DMS114 treated with DMSO at 0.1 percent for 48 hours (cell line): Measurements from ENCODE around the gene TMEM59.

Experiments used
- DNase-seq: peaks from one replicate; lab custom pipeline; 2025; ENCODE audit not compliant: unreplicated experiment; lab: John Stamatoyannopoulos, UW

TMEM59 gene

GRCh38 chr1:53986458-53986857 is 66.5 kb downstream of the TMEM59 start:
- DNase-seq = no peak

GRCh38 chr1:53984726-53985125 is 68.3 kb downstream of the TMEM59 start:
- no peak for DNase-seq

- DNase-seq = no peak
These were observed 70.3 kb downstream of the TMEM59 start for GRCh38 chr1:53982763-53983104.

GRCh38 chr1:53982034-53982762 is 70.8 kb downstream of the TMEM59 start:
- no peak for DNase-seq

- no peak for DNase-seq
These were observed 71.8 kb downstream of the TMEM59 start for GRCh38 chr1:53981220-53981619.

GRCh38 chr1:53979712-53980450 is 73.1 kb downstream of the TMEM59 start:
- no peak for DNase-seq
